Spleen (tissue), 11 donors: ENCODE measurements around the gene BCAT1. TPM values are rescaled to one million over a fixed set of nuclear protein-coding genes. Genes with fewer than 3 reads are reported as not detected.

Experiments
- DNase-seq: peaks from one replicate; pipeline ENCODE4 v3.0.0-alpha.2; 2020
- H3K27ac ChIP-seq, 8 donors: fragments of 200-600 bp; sonication (generic) in 7 of 8; 1 replicate in 4 of 8; 2 replicates in 4 of 8; pipeline versions ENCODE4 v1.5.0 to v1.8.0; 2016 to 2021; ENCODE audit warnings: inconsistent platforms in 4 of 8, mild to moderate bottlenecking in 4 of 8, moderate library complexity in 1 of 8
- H3K27me3 ChIP-seq, 7 donors: fragments of 200-600 bp; sonication (generic) in 6 of 7; replicated peaks in 1 of 7; 1 replicate in 4 of 7; 2 replicates in 3 of 7; pipeline versions ENCODE4 v1.5.0 to v1.8.0; 2016 to 2021; ENCODE audit warnings: inconsistent platforms in 3 of 7, mild to moderate bottlenecking in 1 of 7
- H3K36me3 ChIP-seq, 6 donors: fragments of 200-600 bp; sonication (generic) in 5 of 6; 1 replicate in 4 of 6; 2 replicates in 2 of 6; pipeline versions ENCODE4 v1.5.0 to v1.8.0; 2016 to 2021; ENCODE audit warnings: inconsistent platforms in 2 of 6
- H3K4me1 ChIP-seq, 6 donors: fragments of 200-600 bp; sonication (generic) in 5 of 6; 1 replicate in 3 of 6; 2 replicates in 3 of 6; pipeline versions ENCODE4 v1.5.0 to v1.8.0; 2016 to 2021; ENCODE audit warnings: inconsistent platforms in 3 of 6
- H3K4me3 ChIP-seq, 8 donors: fragments of 200-600 bp; sonication (generic) in 7 of 8; 1 replicate in 4 of 8; 2 replicates in 4 of 8; pipeline versions ENCODE4 v1.5.0 to v1.8.0; 2016 to 2021; ENCODE audit warnings: inconsistent platforms in 4 of 8, mild to moderate bottlenecking in 4 of 8, moderate library complexity in 2 of 8
- H3K9me3 ChIP-seq, 8 donors: fragments of 200-600 bp; sonication (generic) in 7 of 8; 1 replicate in 4 of 8; 2 replicates in 4 of 8; pipeline versions ENCODE4 v1.5.0 to v1.8.0; 2016 to 2021; ENCODE audit warnings: inconsistent platforms in 4 of 8
- POLR2A ChIP-seq, 3 donors: fragments of 450-650 bp; IDR thresholded peaks; one replicate each; pipeline ENCODE4 v1.5.1; 2017; ENCODE audit warnings: antibody characterized with exemption in 3 of 3, mild to moderate bottlenecking in 1 of 3
- POLR2AphosphoS5 ChIP-seq, 3 donors: sonication (generic); formaldehyde crosslinking; IDR thresholded peaks; one replicate each; pipeline ENCODE4 v1.5.1; 2017; ENCODE audit warnings: antibody characterized with exemption in 3 of 3
- WGBS, 5 donors: extraction: QIAGEN DNeasy Blood & Tissue Kit in 3 of 5; methylation state at CpG; one replicate each; pipeline versions ENCODE4 v1.1.5 to v1.1.7; 2013 to 2018; 5-methylcytosine and 5-hydroxymethylcytosine counted together
- intact Hi-C: fragments of 100-400 bp; cut with DNase I; formaldehyde crosslinking; loops from one replicate; pipeline ENCODE4 v1.15.0; 2023; ENCODE audit warnings: low total_unique reads
- polyA plus RNA-seq, 3 donors: library from polyadenylated mRNA; stranded (reverse); fragments of 200-250 nt; gene quantifications; one replicate each; pipeline ENCODE4 v1.2.1, GENCODE V29; 2013
- total RNA-seq, 7 donors: library from RNA; depleted of rRNA in 3 of 7; stranded (reverse); fragments of >200 nt in 3 of 7; fragmentation: NEBNext Ultra II Directional in 4 of 7; extraction: Animal tissue kit (Norgen Biotek cat#: 25700) in 4 of 7; gene quantifications; one replicate each; pipeline versions ENCODE4 v1.1.0 to v1.2.1, GENCODE V29; 2016 to 2021
- TF ChIP-seq, protein P1 (sequence below), 11 experiments: fragments of 200-600 bp in 7 of 11; fragments of 450-650 bp in 4 of 11; sonication (generic) in 4 of 11; IDR thresholded peaks in 8 of 11; conservative IDR thresholded peaks in 3 of 11; 1 replicate in 7 of 11; 2 replicates in 4 of 11; pipeline versions ENCODE4 v1.4.0 to v1.8.0; 2016 to 2021; ENCODE audit warnings: antibody characterized with exemption in 11 of 11, inconsistent platforms in 4 of 11, mild to moderate bottlenecking in 1 of 11
- donor health status: healthy with polysubstance abuse.
- donor health status: DM: no; HTN: no; CAD: no; lungs with moderate emphysema.
- donor health status: DM: no; HTN: no; CAD: no.
- donor health status: Bipolar disorder and iron deficiency.
- donor health status: healthy.
- donor health status: DM: no; HTN: no; CAD: no.
- donor health status: DM: yes; HTN: yes; CAD: no.

Gene BCAT1
- total and polyA plus RNA-seq, 10 donors, result 0.54 to 18.4 (median 8.7) TPM

DNA sequence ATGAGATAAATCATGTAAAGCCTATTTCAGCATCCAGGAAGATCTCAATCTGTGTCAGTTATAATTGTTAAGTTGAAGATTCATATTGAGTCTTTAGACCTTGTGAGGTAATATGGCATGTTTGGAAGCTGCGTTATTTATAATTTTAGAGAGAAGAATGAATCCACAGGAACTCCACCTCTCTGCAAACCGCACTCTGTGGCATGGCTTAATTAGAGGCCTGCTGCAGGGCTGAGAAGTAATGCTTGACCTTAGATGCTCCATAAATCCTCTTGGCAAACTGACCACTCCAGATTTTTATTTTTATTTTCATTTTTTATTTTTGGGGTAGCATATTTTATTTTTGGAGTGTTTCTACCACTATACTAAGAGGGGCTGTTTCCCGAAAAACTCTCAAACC is 28.8 kb downstream of the BCAT1 start:
- no peaks in the 10 kb centered on the region for H3K4me1 ChIP-seq
- H3K36me3 ChIP-seq, result no peaks in the 10 kb centered on the region
- H3K27ac ChIP-seq, result no peak overlapping the region
- H3K27me3 ChIP-seq, result no peaks in the 10 kb centered on the region
- TF ChIP-seq POLR2A (IDR thresholded peaks at IDR 0.05), result no peak
- TF ChIP-seq, protein P1, sequence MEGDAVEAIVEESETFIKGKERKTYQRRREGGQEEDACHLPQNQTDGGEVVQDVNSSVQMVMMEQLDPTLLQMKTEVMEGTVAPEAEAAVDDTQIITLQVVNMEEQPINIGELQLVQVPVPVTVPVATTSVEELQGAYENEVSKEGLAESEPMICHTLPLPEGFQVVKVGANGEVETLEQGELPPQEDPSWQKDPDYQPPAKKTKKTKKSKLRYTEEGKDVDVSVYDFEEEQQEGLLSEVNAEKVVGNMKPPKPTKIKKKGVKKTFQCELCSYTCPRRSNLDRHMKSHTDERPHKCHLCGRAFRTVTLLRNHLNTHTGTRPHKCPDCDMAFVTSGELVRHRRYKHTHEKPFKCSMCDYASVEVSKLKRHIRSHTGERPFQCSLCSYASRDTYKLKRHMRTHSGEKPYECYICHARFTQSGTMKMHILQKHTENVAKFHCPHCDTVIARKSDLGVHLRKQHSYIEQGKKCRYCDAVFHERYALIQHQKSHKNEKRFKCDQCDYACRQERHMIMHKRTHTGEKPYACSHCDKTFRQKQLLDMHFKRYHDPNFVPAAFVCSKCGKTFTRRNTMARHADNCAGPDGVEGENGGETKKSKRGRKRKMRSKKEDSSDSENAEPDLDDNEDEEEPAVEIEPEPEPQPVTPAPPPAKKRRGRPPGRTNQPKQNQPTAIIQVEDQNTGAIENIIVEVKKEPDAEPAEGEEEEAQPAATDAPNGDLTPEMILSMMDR (IDR thresholded peaks at IDR 0.05 in 8 of 11, conservative IDR thresholded peaks at IDR 0.05 in 3 of 11), result no peak
- no peaks in the 10 kb centered on the region for H3K9me3 ChIP-seq
- WGBS, 5 donors, result 91 to 97% (median 93%) methylated on average over 3 of the region's 3 CpGs
- H3K4me3 ChIP-seq, result no peak overlapping the region
- DNase-seq, result no peak
- intact Hi-C loops, result no loop called here

DNA sequence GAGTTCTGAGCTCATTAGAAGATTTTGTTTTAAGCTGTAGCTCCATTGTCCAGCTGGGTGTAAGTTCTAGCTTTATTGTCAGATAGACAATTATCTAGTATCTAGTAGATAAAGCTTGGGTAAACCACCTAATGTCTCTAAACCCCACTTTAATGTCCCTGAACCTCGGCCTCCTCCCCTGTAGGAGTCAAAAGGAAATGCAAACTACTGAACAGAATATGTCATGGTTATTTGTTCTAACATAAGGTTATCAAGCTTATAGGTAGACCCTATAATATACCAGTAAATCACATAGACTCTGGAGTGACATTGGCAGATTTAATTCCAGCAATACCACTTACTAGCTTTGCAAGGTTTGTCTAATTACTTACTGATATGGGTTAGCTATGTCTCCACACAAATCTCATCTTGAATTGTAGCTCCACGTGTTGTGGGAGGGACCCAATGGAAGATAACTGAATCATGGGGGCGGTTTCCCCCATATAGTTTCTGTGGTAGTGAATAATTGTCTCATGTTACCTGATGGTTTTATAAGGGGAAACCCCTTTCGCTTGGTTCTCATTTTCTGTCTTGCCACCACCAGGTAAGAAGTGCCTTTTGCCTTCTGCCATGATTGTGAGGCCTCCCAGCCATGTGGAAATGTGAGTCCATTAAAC is 29.4 kb downstream of the BCAT1 start:
- DNase-seq, result no peak
- Histone ChIP-seq H3K27me3 (no peaks in the 10 kb centered on the region), H3K4me1 (no peaks in the 10 kb centered on the region), H3K27ac (no peak overlapping the region), H3K4me3 (no peak overlapping the region), H3K36me3 (no peaks in the 10 kb centered on the region), H3K9me3 (no peaks in the 10 kb centered on the region)
- intact Hi-C loops, result no loop called here
- 50 to 72% (median 64%) methylated on average over 4 of the region's 4 CpGs for WGBS, 5 donors
- TF ChIP-seq POLR2AphosphoS5 (IDR thresholded peaks at IDR 0.05) (no peak), POLR2A (IDR thresholded peaks at IDR 0.05) (no peak)
- TF ChIP-seq, protein P1 (IDR thresholded peaks at IDR 0.05 in 8 of 11, conservative IDR thresholded peaks at IDR 0.05 in 3 of 11), result no peak

DNA sequence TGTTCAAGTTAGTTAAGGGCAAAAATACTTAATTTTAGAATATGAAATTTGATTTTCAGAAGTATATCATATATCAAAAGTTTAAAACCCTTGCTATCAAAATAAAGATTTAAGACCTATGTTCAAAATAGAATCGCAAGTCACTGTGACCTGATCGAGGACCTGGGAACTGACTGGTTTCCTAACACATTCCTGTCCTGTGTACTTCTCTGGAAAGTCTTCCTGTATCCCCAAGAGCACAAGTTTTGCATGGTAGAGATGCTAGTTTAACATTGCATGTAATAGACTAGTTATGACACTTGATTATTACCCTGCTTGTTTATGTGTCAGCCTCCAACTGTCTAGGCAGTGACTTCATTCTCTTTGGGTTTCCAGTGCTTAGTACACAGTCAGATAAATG is 30.3 kb downstream of the BCAT1 start:
- WGBS, 5 donors, result 28 to 36% (median 30%) methylated on average over 2 of the region's 2 CpGs
- TF ChIP-seq POLR2A (IDR thresholded peaks at IDR 0.05), result no peak
- TF ChIP-seq, protein P1 (IDR thresholded peaks at IDR 0.05 in 8 of 11, conservative IDR thresholded peaks at IDR 0.05 in 3 of 11), result no peak
- TF ChIP-seq POLR2AphosphoS5 (IDR thresholded peaks at IDR 0.05), result no peak
- intact Hi-C loops, result no loop called here

DNA sequence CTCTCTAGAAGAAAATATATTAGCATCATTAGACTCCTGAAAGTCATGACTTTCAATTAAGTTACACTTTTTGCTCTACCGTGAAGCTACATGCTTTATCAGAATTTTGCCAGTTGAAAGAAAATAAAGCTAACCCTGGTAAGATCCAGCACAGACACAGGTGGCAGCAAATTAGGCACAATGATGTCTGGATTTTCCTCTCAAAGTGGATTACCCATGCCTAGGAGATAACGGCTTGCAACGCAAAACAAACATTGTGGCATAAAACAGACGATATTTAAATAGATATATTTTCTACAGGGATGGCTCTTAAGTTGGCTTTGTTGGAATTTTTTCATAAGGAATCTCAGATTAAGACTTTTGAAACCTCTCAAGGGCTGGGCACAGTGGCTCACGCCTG is 33.4 kb downstream of the BCAT1 start:
- WGBS, 5 donors, result 85 to 96% (median 90%) methylated on average over 5 of the region's 5 CpGs
- H3K4me1 ChIP-seq, result no peaks in the 10 kb centered on the region
- TF ChIP-seq, protein P1 (IDR thresholded peaks at IDR 0.05 in 8 of 11, conservative IDR thresholded peaks at IDR 0.05 in 3 of 11), result no peak
- TF ChIP-seq POLR2A (IDR thresholded peaks at IDR 0.05), result no peak
- TF ChIP-seq POLR2AphosphoS5 (IDR thresholded peaks at IDR 0.05), result no peak
- no peaks in the 10 kb centered on the region for H3K27me3 ChIP-seq
- H3K36me3 ChIP-seq, result no peaks in the 10 kb centered on the region
- intact Hi-C loops, result no loop called here
- no peaks in the 10 kb centered on the region for H3K9me3 ChIP-seq
- no peak for DNase-seq
- H3K27ac ChIP-seq, result no peak overlapping the region
- no peak overlapping the region for H3K4me3 ChIP-seq

More for the DNA sequence above, 30.3 kb downstream of the BCAT1 start:
- Histone ChIP-seq H3K27ac (no peak overlapping the region), H3K4me3 (no peak overlapping the region), H3K27me3 (no peaks in the 10 kb centered on the region), H3K4me1 (no peaks in the 10 kb centered on the region), H3K36me3 (no peaks in the 10 kb centered on the region), H3K9me3 (no peaks in the 10 kb centered on the region)
- DNase-seq, result no peak
